ENCODE data around the gene SPAG16.

SPAG16 gene

DNA sequence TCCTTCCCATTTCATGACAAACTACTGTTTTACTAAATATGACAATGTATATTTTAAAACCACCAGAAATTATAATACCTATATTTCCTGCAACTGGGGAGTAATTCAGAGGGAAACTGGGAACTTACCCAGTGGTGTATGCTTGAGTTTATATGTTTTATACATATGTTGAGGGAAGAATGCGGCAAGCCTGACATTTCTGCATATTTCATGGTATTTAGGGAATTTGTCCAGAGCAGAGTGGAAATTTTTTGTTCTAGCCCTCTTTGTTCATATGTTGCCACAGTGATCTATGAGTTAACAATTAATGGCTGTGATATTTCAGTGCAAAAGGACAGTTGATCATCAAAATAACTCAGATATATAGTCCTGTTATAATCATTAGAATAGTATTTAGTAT, 895.8 kb downstream of the SPAG16 start:
- Histone ChIP-seq H3K36me3 (ENCODE audit: insufficient read depth, insufficient read length, low read length) (no peaks in the 10 kb centered on the region), H3K9me3 (ENCODE audit: insufficient read depth, low read length) (no peaks in the 10 kb centered on the region), H3K4me3 (ENCODE audit: insufficient read length, low read depth) (no peak overlapping the region), H3K9ac (ENCODE audit: insufficient read length, low read depth) (no peak overlapping the region), H3K27me3 (ENCODE audit: insufficient read depth, insufficient read length) (no peaks in the 10 kb centered on the region), H3K4me1 (ENCODE audit: insufficient read depth, insufficient read length) (no peaks in the 10 kb centered on the region)
- no peak for DNase-seq (ENCODE audit: low read depth, low spot score)
- no peak for TF ChIP-seq SUZ12 (IDR thresholded peaks at IDR 0.05; ENCODE audit: extremely low read depth, insufficient read depth, insufficient read length)
- TF ChIP-seq YY1 (IDR thresholded peaks at IDR 0.05; ENCODE audit: insufficient read depth, insufficient read length), result no peak
- no peak for TF ChIP-seq ZNF274 (IDR thresholded peaks at IDR 0.05; ENCODE audit: low read depth, low read length)

DNA sequence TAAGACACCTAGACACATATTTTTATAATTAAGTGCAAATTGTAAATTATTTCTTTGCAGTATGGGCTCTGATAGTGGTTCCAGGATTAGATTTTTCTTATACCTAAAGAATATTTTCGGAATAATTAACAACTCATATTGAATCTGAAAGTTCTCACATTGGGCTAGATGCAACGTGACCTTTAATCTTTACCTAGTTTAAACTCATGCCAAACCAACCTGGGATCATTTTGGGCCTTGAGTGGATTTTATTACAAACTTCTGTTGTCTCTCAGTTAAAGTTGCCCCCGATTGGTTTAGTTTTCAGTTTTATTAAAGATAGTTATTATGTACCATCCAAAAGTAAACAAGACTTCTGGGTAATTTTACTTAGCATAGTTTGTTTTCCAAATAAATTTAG, 896.4 kb downstream of the SPAG16 start:
- H3K27me3 ChIP-seq (ENCODE audit: insufficient read depth, insufficient read length), result no peaks in the 10 kb centered on the region
- H3K9me3 ChIP-seq (ENCODE audit: insufficient read depth, low read length), result no peaks in the 10 kb centered on the region
- no peaks in the 10 kb centered on the region for H3K36me3 ChIP-seq (ENCODE audit: insufficient read depth, insufficient read length, low read length)
- no peaks in the 10 kb centered on the region for H3K4me1 ChIP-seq (ENCODE audit: insufficient read depth, insufficient read length)
- no peak for DNase-seq (ENCODE audit: low read depth, low spot score)
- H3K4me3 ChIP-seq (ENCODE audit: insufficient read length, low read depth), result no peak overlapping the region
- TF ChIP-seq YY1 (IDR thresholded peaks at IDR 0.05; ENCODE audit: insufficient read depth, insufficient read length) (no peak), ZNF274 (IDR thresholded peaks at IDR 0.05; ENCODE audit: low read depth, low read length) (no peak), SUZ12 (IDR thresholded peaks at IDR 0.05; ENCODE audit: extremely low read depth, insufficient read depth, insufficient read length) (no peak)
- no peak overlapping the region for H3K9ac ChIP-seq (ENCODE audit: insufficient read length, low read depth)

DNA sequence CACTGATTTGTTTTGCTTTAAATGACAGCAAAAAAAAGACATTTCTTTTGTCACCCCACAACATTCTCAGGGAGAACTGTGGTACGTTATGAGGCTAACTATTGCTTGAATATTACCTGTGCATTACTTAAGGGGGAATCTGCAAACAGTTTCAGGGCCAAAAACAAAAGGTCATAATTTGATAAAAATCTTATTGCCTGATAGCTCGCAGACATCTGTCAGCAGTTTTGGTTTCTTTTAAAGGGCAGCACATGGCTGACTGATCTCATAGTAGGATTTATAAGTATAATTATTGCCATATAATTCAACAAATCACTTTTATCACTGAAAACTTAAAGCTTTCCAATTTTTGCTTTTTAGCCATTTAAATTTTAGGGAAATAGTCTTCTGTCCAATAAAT, 900.2 kb downstream of the SPAG16 start:
- Histone ChIP-seq H3K4me3 (ENCODE audit: insufficient read length, low read depth) (no peak overlapping the region), H3K36me3 (ENCODE audit: insufficient read depth, insufficient read length, low read length) (no peaks in the 10 kb centered on the region), H3K9ac (ENCODE audit: insufficient read length, low read depth) (no peak overlapping the region), H3K9me3 (ENCODE audit: insufficient read depth, low read length) (no peaks in the 10 kb centered on the region), H3K27me3 (ENCODE audit: insufficient read depth, insufficient read length) (no peaks in the 10 kb centered on the region), H3K4me1 (ENCODE audit: insufficient read depth, insufficient read length) (no peaks in the 10 kb centered on the region)
- TF ChIP-seq ZNF274 (IDR thresholded peaks at IDR 0.05; ENCODE audit: low read depth, low read length) (no peak), SUZ12 (IDR thresholded peaks at IDR 0.05; ENCODE audit: extremely low read depth, insufficient read depth, insufficient read length) (no peak), YY1 (IDR thresholded peaks at IDR 0.05; ENCODE audit: insufficient read depth, insufficient read length) (no peak)
- DNase-seq (ENCODE audit: low read depth, low spot score), result no peak

DNA sequence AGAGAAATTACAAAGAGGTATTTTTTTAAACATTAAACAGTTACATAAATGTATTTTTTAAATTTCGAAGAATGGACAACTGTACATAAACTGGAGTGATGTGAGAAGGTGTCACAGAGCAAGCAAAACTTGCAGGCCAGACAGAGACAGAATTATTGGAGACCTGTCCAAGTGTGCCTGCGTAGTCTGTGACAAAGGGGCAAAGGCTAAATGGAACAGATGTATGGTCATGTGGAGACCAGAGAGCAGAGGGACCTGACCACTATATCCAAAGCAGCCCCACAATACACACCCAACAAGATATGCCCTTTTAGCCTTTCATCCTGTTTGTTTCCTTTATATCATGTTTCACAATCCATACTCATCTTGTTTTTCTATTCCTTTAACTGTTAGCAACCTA, 901.3 kb downstream of the SPAG16 start:
- DNase-seq (ENCODE audit: low read depth, low spot score), result no peak
- Histone ChIP-seq H3K27me3 (ENCODE audit: insufficient read depth, insufficient read length) (no peaks in the 10 kb centered on the region), H3K9me3 (ENCODE audit: insufficient read depth, low read length) (no peaks in the 10 kb centered on the region), H3K4me1 (ENCODE audit: insufficient read depth, insufficient read length) (no peaks in the 10 kb centered on the region), H3K9ac (ENCODE audit: insufficient read length, low read depth) (no peak overlapping the region), H3K36me3 (ENCODE audit: insufficient read depth, insufficient read length, low read length) (no peaks in the 10 kb centered on the region), H3K4me3 (ENCODE audit: insufficient read length, low read depth) (no peak overlapping the region)
- TF ChIP-seq SUZ12 (IDR thresholded peaks at IDR 0.05; ENCODE audit: extremely low read depth, insufficient read depth, insufficient read length) (no peak), YY1 (IDR thresholded peaks at IDR 0.05; ENCODE audit: insufficient read depth, insufficient read length) (no peak), ZNF274 (IDR thresholded peaks at IDR 0.05; ENCODE audit: low read depth, low read length) (no peak)

DNA sequence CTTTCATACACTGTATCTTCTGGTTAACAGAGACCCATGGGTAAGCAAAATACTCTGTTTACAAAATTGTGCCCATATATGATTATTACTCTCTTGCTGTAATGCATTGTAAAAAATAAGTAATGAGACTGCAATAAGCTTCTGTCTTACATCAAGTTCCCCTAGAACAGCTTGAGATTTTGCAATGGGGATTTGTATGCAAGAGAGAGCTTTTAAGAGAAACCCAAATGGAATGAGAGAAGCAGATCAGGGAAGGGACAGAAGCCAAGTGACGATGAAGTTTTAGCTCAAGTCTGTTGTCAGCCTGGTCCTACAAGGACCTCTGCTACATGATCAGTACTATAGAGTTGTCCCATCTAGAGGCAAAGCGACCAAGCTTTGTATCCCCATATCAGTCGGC, 908.4 kb downstream of the SPAG16 start:
- TF ChIP-seq YY1 (IDR thresholded peaks at IDR 0.05; ENCODE audit: insufficient read depth, insufficient read length) (no peak), SUZ12 (IDR thresholded peaks at IDR 0.05; ENCODE audit: extremely low read depth, insufficient read depth, insufficient read length) (no peak), ZNF274 (IDR thresholded peaks at IDR 0.05; ENCODE audit: low read depth, low read length) (no peak)
- Histone ChIP-seq H3K9ac (ENCODE audit: insufficient read length, low read depth) (no peak overlapping the region), H3K4me1 (ENCODE audit: insufficient read depth, insufficient read length) (no peaks in the 10 kb centered on the region), H3K36me3 (ENCODE audit: insufficient read depth, insufficient read length, low read length) (no peaks in the 10 kb centered on the region), H3K27me3 (ENCODE audit: insufficient read depth, insufficient read length) (no peaks in the 10 kb centered on the region), H3K9me3 (ENCODE audit: insufficient read depth, low read length) (no peaks in the 10 kb centered on the region), H3K4me3 (ENCODE audit: insufficient read length, low read depth) (no peak overlapping the region)
- DNase-seq (ENCODE audit: low read depth, low spot score), result no peak

DNA sequence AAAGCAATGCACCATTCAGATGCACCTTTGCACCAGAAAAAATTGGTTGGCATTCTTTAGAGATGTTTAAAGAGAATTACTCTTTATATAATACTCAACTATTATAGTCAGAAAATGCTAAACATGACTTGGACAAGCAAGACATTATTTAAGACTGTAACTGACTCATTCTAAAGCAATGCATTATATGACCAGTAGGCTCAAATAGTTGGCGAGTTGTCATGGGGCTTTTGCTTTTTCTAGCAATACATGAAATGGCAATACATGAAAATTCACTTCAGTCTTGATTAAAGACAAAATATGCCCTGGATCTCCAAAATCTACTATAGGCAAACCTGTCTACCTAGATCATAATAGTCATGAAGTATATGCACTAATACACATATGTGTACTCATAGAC, 909.7 kb downstream of the SPAG16 start:
- H3K4me1 ChIP-seq (ENCODE audit: insufficient read depth, insufficient read length), result no peaks in the 10 kb centered on the region
- H3K27me3 ChIP-seq (ENCODE audit: insufficient read depth, insufficient read length), result no peaks in the 10 kb centered on the region
- H3K9me3 ChIP-seq (ENCODE audit: insufficient read depth, low read length), result no peaks in the 10 kb centered on the region
- TF ChIP-seq ZNF274 (IDR thresholded peaks at IDR 0.05; ENCODE audit: low read depth, low read length) (no peak), YY1 (IDR thresholded peaks at IDR 0.05; ENCODE audit: insufficient read depth, insufficient read length) (no peak), SUZ12 (IDR thresholded peaks at IDR 0.05; ENCODE audit: extremely low read depth, insufficient read depth, insufficient read length) (no peak)
- H3K9ac ChIP-seq (ENCODE audit: insufficient read length, low read depth), result no peak overlapping the region
- H3K36me3 ChIP-seq (ENCODE audit: insufficient read depth, insufficient read length, low read length), result no peaks in the 10 kb centered on the region
- no peak for DNase-seq (ENCODE audit: low read depth, low spot score)
- no peak overlapping the region for H3K4me3 ChIP-seq (ENCODE audit: insufficient read length, low read depth)

DNA sequence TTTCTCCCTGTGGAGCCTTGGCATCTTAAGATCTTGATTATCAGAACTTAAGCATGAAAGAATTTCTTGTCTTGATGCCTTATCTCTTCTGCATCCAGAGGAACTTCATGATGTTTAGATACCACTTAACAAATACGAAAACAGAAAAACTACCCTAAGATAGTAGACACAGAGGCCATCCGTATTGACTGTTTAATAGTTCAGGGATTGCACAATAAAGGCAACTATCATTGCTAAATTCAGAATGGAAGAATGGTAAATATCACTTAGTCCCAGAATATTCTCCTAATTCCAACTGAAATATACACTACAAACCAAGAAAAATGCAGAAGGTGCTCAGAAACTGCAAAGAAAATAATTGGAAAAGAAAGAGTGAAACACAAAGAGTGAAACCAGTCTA, 912.0 kb downstream of the SPAG16 start:
- TF ChIP-seq YY1 (IDR thresholded peaks at IDR 0.05; ENCODE audit: insufficient read depth, insufficient read length), result no peak
- TF ChIP-seq ZNF274 (IDR thresholded peaks at IDR 0.05; ENCODE audit: low read depth, low read length), result no peak
- no peak for TF ChIP-seq SUZ12 (IDR thresholded peaks at IDR 0.05; ENCODE audit: extremely low read depth, insufficient read depth, insufficient read length)
- Histone ChIP-seq H3K4me1 (ENCODE audit: insufficient read depth, insufficient read length) (no peaks in the 10 kb centered on the region), H3K4me3 (ENCODE audit: insufficient read length, low read depth) (no peak overlapping the region), H3K9me3 (ENCODE audit: insufficient read depth, low read length) (no peaks in the 10 kb centered on the region), H3K36me3 (ENCODE audit: insufficient read depth, insufficient read length, low read length) (no peaks in the 10 kb centered on the region), H3K9ac (ENCODE audit: insufficient read length, low read depth) (no peak overlapping the region), H3K27me3 (ENCODE audit: insufficient read depth, insufficient read length) (no peaks in the 10 kb centered on the region)
- DNase-seq (ENCODE audit: low read depth, low spot score), result no peak

DNA sequence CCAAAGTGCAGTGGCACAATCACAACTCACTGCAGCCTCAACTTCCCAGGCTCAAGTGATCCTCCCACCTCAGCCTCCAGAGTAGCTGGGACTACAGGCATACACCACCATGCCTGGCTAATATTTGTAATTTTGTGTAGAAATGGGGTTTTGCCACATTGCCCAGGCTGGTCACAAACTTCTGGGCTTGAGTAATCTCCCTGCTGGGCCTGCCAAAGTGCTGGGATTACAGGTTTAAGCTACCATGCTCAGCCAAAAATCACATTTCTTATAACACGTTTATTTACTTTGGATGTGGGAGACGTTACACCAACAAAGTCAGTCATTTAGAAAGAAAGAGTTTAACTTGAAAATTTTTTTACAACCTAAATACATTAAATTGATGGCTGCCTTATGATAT, 917.6 kb downstream of the SPAG16 start:
- Histone ChIP-seq H3K27me3 (ENCODE audit: insufficient read depth, insufficient read length) (no peaks in the 10 kb centered on the region), H3K9ac (ENCODE audit: insufficient read length, low read depth) (no peak overlapping the region), H3K9me3 (ENCODE audit: insufficient read depth, low read length) (no peaks in the 10 kb centered on the region), H3K4me3 (ENCODE audit: insufficient read length, low read depth) (no peak overlapping the region), H3K4me1 (ENCODE audit: insufficient read depth, insufficient read length) (peaks cover 3% of the 10 kb centered on the region), H3K36me3 (ENCODE audit: insufficient read depth, insufficient read length, low read length) (no peaks in the 10 kb centered on the region)
- no peak for DNase-seq (ENCODE audit: low read depth, low spot score)
- no peak for TF ChIP-seq ZNF274 (IDR thresholded peaks at IDR 0.05; ENCODE audit: low read depth, low read length)
- no peak for TF ChIP-seq SUZ12 (IDR thresholded peaks at IDR 0.05; ENCODE audit: extremely low read depth, insufficient read depth, insufficient read length)
- TF ChIP-seq YY1 (IDR thresholded peaks at IDR 0.05; ENCODE audit: insufficient read depth, insufficient read length), result no peak

Measured in NT2/D1 (cell line).